Type B pancreatic cell (in vitro differentiated cells): ENCODE measurements around the gene RAB40C. TPM values are rescaled to one million over a fixed set of nuclear protein-coding genes. Genes with fewer than 3 reads are reported as not detected.
A peak's percentile ranks its signal among the peaks of the same experiment; 100 is the strongest.

Experiments
- DNase-seq: peaks from one replicate; pipeline ENCODE4 v3.0.0; 2021; ENCODE audit warnings: mixed read lengths; ENCODE audit not compliant: unreplicated experiment; ENCODE audit errors: extremely low spot score
- H3K27ac Mint-ChIP-seq: 2 replicates; pipeline ENCODE4 v1.8.0; 2021; ENCODE audit warnings: mild to moderate bottlenecking, mixed read lengths
- H3K27me3 Mint-ChIP-seq: 2 replicates; pipeline ENCODE4 v1.8.0; 2021; ENCODE audit warnings: mixed read lengths
- H3K36me3 Mint-ChIP-seq: 2 replicates; pipeline ENCODE4 v1.8.0; 2021; ENCODE audit warnings: mixed read lengths
- H3K4me1 Mint-ChIP-seq: one replicate; pipeline ENCODE4 v1.8.0; 2021; ENCODE audit warnings: mixed read lengths; ENCODE audit not compliant: unreplicated experiment
- H3K4me3 Mint-ChIP-seq: 2 replicates; pipeline ENCODE4 v1.8.0; 2021; ENCODE audit warnings: mild to moderate bottlenecking, mixed read lengths
- H3K9me3 Mint-ChIP-seq: 2 replicates; pipeline ENCODE4 v1.8.0; 2021; ENCODE audit warnings: mixed read lengths
- CTCF ChIP-seq: fragments of 200-600 bp; sonication (generic); conservative IDR thresholded peaks from 2 replicates; pipeline ENCODE4 v1.5.0; 2021; ENCODE audit warnings: antibody characterized with exemption, mild to moderate bottlenecking
- total RNA-seq: library from RNA; stranded (reverse); gene quantifications from 2 replicates; pipeline ENCODE4 v1.2.1, GENCODE V29; 2021; ENCODE audit warnings: low replicate concordance

The RAB40C gene
- total RNA-seq, 1 donor from 2014 or later = 26.5 TPM

- H3K4me3 Mint-ChIP-seq = peak overlapping the region; percentile 71
- no peak for TF ChIP-seq CTCF
- no peak overlapping the region for H3K27ac Mint-ChIP-seq
- no peaks in the 10 kb centered on the region for H3K27me3 Mint-ChIP-seq
- no peak for DNase-seq
- H3K9me3 Mint-ChIP-seq = no peaks in the 10 kb centered on the region
- H3K4me1 Mint-ChIP-seq = no peaks in the 10 kb centered on the region
- H3K36me3 Mint-ChIP-seq = no peaks in the 10 kb centered on the region
Observed at GRCh38 chr16:644556-644955, 54.7 kb downstream of the RAB40C start.

- Mint-ChIP-seq H3K36me3 (no peaks in the 10 kb centered on the region), H3K4me3 (peak overlapping the region; percentile 69), H3K27ac (peak overlapping the region; percentile 73), H3K4me1 (no peaks in the 10 kb centered on the region), H3K27me3 (no peaks in the 10 kb centered on the region), H3K9me3 (no peaks in the 10 kb centered on the region)
- no peak for DNase-seq
- TF ChIP-seq CTCF = no peak
Observed at GRCh38 chr16:645852-646678, 56.2 kb downstream of the RAB40C start.

GRCh38 chr16:646679-647172, 56.9 kb downstream of the RAB40C start:
- Mint-ChIP-seq H3K27ac (peak overlapping the region; percentile 13), H3K4me1 (no peaks in the 10 kb centered on the region), H3K27me3 (no peaks in the 10 kb centered on the region), H3K36me3 (no peaks in the 10 kb centered on the region), H3K9me3 (no peaks in the 10 kb centered on the region), H3K4me3 (no peak overlapping the region)
- DNase-seq = no peak
- TF ChIP-seq CTCF = no peak

GRCh38 chr16:647173-647902, 57.5 kb downstream of the RAB40C start:
- H3K9me3 Mint-ChIP-seq = no peaks in the 10 kb centered on the region
- no peak overlapping the region for H3K4me3 Mint-ChIP-seq
- H3K27me3 Mint-ChIP-seq = no peaks in the 10 kb centered on the region
- TF ChIP-seq CTCF = no peak
- no peaks in the 10 kb centered on the region for H3K4me1 Mint-ChIP-seq
- DNase-seq = no peak
- H3K36me3 Mint-ChIP-seq = no peaks in the 10 kb centered on the region
- peak overlapping the region; percentile 13 for H3K27ac Mint-ChIP-seq

- Mint-ChIP-seq H3K27me3 (no peaks in the 10 kb centered on the region), H3K4me3 (peak overlapping the region; percentile 84), H3K27ac (peak overlapping the region; percentile 79), H3K36me3 (no peaks in the 10 kb centered on the region), H3K4me1 (no peaks in the 10 kb centered on the region), H3K9me3 (no peaks in the 10 kb centered on the region)
- peak; percentile 62 for TF ChIP-seq CTCF
- no peak for DNase-seq
Observed at GRCh38 chr16:648071-648780, 58.4 kb downstream of the RAB40C start.
